ENCODE data around the gene TH. TPM values are rescaled to one million over a fixed set of nuclear protein-coding genes. Genes with fewer than 3 reads are reported as not detected.

Gene TH
- polyA plus RNA-seq, 1 donor from 2014 or later = 3.6 TPM

GRCh38 chr11:2177076-2177475, 5.5 kb upstream of the TH start:
- no peaks in the 10 kb centered on the region for H3K79me2 ChIP-seq (replicated peaks; ENCODE audit: insufficient read depth, low read length)
- H3K4me2 ChIP-seq (ENCODE audit: low read length) = no peak overlapping the region
- no peak for TF ChIP-seq EZH2 (IDR thresholded peaks at IDR 0.05; ENCODE audit: borderline replicate concordance, insufficient read depth, low read length, poor library complexity, severe bottlenecking)
- no peak for TF ChIP-seq EP300 (conservative IDR thresholded peaks at IDR 0.05; ENCODE audit: poor library complexity, severe bottlenecking)
- no peak for TF ChIP-seq RAD21 (conservative IDR thresholded peaks at IDR 0.05)
- TF ChIP-seq TAF1 (IDR thresholded peaks at IDR 0.05; ENCODE audit: low read depth) = no peak
- no peak for TF ChIP-seq CTCF (IDR thresholded peaks at IDR 0.05; ENCODE audit: poor library complexity, severe bottlenecking)
- no peaks in the 10 kb centered on the region for H4K20me1 ChIP-seq (ENCODE audit: insufficient read depth)
- H2AFZ ChIP-seq (ENCODE audit: low read depth, low read length) = no peak overlapping the region
- no peak overlapping the region for H3K9ac ChIP-seq (ENCODE audit: low read length)
- H3K27ac ChIP-seq (ENCODE audit: low read length) = no peak overlapping the region
- H3K27me3 ChIP-seq (ENCODE audit: insufficient read depth, low read depth, low read length) = no peaks in the 10 kb centered on the region
- no peaks in the 10 kb centered on the region for H3K9me2 ChIP-seq (ENCODE audit: insufficient read depth, low read length)
- no peak overlapping the region for H3K4me3 ChIP-seq (ENCODE audit: low read length)
- no peaks in the 10 kb centered on the region for H3K9me3 ChIP-seq (ENCODE audit: low read length)
- no peaks in the 10 kb centered on the region for H3K36me3 ChIP-seq (ENCODE audit: insufficient read depth, low read length)
- H3F3A ChIP-seq (ENCODE audit: insufficient read depth, low read length, poor library complexity, severe bottlenecking) = no peaks in the 10 kb centered on the region

- H3K4me2 ChIP-seq (ENCODE audit: low read length) = no peak overlapping the region
- no peak overlapping the region for H3K9ac ChIP-seq (ENCODE audit: low read length)
- no peaks in the 10 kb centered on the region for H3K36me3 ChIP-seq (ENCODE audit: insufficient read depth, low read length)
- no peaks in the 10 kb centered on the region for H3K9me3 ChIP-seq (ENCODE audit: low read length)
- no peak overlapping the region for H3K27ac ChIP-seq (ENCODE audit: low read length)
- H3K79me2 ChIP-seq (replicated peaks; ENCODE audit: insufficient read depth, low read length) = no peaks in the 10 kb centered on the region
- no peak overlapping the region for H3K4me3 ChIP-seq (ENCODE audit: low read length)
- H3F3A ChIP-seq (ENCODE audit: insufficient read depth, low read length, poor library complexity, severe bottlenecking) = no peaks in the 10 kb centered on the region
- no peak overlapping the region for H2AFZ ChIP-seq (ENCODE audit: low read depth, low read length)
- no peaks in the 10 kb centered on the region for H4K20me1 ChIP-seq (ENCODE audit: insufficient read depth)
- no peaks in the 10 kb centered on the region for H3K9me2 ChIP-seq (ENCODE audit: insufficient read depth, low read length)
- no peak for TF ChIP-seq EZH2 (IDR thresholded peaks at IDR 0.05; ENCODE audit: borderline replicate concordance, insufficient read depth, low read length, poor library complexity, severe bottlenecking)
- TF ChIP-seq SMC3 (conservative IDR thresholded peaks at IDR 0.05; ENCODE audit: poor library complexity) = no peak
- no peak for TF ChIP-seq RAD21 (conservative IDR thresholded peaks at IDR 0.05)
- TF ChIP-seq REST (IDR thresholded peaks at IDR 0.05; ENCODE audit: borderline replicate concordance) = no peak
- no peak for TF ChIP-seq MXI1 (conservative IDR thresholded peaks at IDR 0.05; ENCODE audit: poor library complexity, severe bottlenecking)
- no peak for TF ChIP-seq TAF1 (IDR thresholded peaks at IDR 0.05; ENCODE audit: low read depth)
- no peak for TF ChIP-seq EP300 (conservative IDR thresholded peaks at IDR 0.05; ENCODE audit: poor library complexity, severe bottlenecking)
- no peak for TF ChIP-seq POLR2AphosphoS5 (IDR thresholded peaks at IDR 0.05)
- TF ChIP-seq CTCF (IDR thresholded peaks at IDR 0.05; ENCODE audit: poor library complexity, severe bottlenecking) = no peak
- no peaks in the 10 kb centered on the region for H3K27me3 ChIP-seq (ENCODE audit: insufficient read depth, low read depth, low read length)
These were observed 4.8 kb upstream of the TH start for GRCh38 chr11:2176389-2176900.
